ENCODE results near the gene EEA1. TPM values are rescaled to one million over a fixed set of nuclear protein-coding genes. Genes with fewer than 3 reads are reported as not detected.

The EEA1 gene
- polyA plus RNA-seq, 2 of the 4 experiments (the other 2 are of a cell fraction): 6.6 to 8.1 TPM

GRCh38 chr12:92942905-92943304 is 13.8 kb upstream of the EEA1 start (continued):
- TF ChIP-seq CBX2 (IDR thresholded peaks at IDR 0.05; ENCODE audit: borderline replicate concordance, low read depth): no peak

- FAIRE-seq (no peak), ATAC-seq (no peak), DNase-seq (ENCODE audit: low read depth in 1 of 2, low spot score in 1 of 2) (no peak)
- H3K4me3 ChIP-seq: no peak overlapping the region
- POLR2A ChIA-PET: no interaction called here
- TF ChIP-seq, protein P1, sequence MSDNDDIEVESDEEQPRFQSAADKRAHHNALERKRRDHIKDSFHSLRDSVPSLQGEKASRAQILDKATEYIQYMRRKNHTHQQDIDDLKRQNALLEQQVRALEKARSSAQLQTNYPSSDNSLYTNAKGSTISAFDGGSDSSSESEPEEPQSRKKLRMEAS (IDR thresholded peaks at IDR 0.05): no peak
- TF ChIP-seq EHMT2 (IDR thresholded peaks at IDR 0.05; ENCODE audit: low read depth) (no peak), POLR2A (IDR thresholded peaks at IDR 0.05; ENCODE audit: low read length) (no peak), ZSCAN20 (CRISPR knock-in tag; IDR thresholded peaks at IDR 0.05) (no peak), TP53 (CRISPR knock-in tag; IDR thresholded peaks at IDR 0.05) (no peak), CBX2 (IDR thresholded peaks at IDR 0.05; ENCODE audit: borderline replicate concordance, low read depth) (no peak), POLR2AphosphoS2 (conservative IDR thresholded peaks at IDR 0.05; ENCODE audit: low read length) (no peak), EHF (CRISPR knock-in tag; IDR thresholded peaks at IDR 0.05) (no peak), HES2 (IDR thresholded peaks at IDR 0.05) (no peak), EP300 (IDR thresholded peaks at IDR 0.05) (no peak), HOXB13 (CRISPR knock-in tag; IDR thresholded peaks at IDR 0.05; ENCODE audit: low read depth) (no peak), RCOR1 (IDR thresholded peaks at IDR 0.05; ENCODE audit: low read depth, low read length) (no peak), HOXB5 (CRISPR knock-in tag; IDR thresholded peaks at IDR 0.05) (no peak), CEBPB (IDR thresholded peaks at IDR 0.05) (no peak), FOXS1 (CRISPR knock-in tag; IDR thresholded peaks at IDR 0.05) (no peak), RNF2 (IDR thresholded peaks at IDR 0.05; ENCODE audit: borderline replicate concordance, low read depth) (no peak), HEYL (CRISPR knock-in tag; IDR thresholded peaks at IDR 0.05) (no peak), HMGXB4 (CRISPR knock-in tag; IDR thresholded peaks at IDR 0.05; ENCODE audit: borderline replicate concordance) (no peak), RAD21 (conservative IDR thresholded peaks at IDR 0.05 in 1 of 2, IDR thresholded peaks at IDR 0.05 in 1 of 2) (no peak)
- H3K9me3 ChIP-seq: no peaks in the 10 kb centered on the region
- H3K4me1 ChIP-seq: no peaks in the 10 kb centered on the region
- no peak overlapping the region for H3K27ac ChIP-seq
- WGBS (ENCODE audit: missing lambda C conversion rate): 40% methylated on average over 1 of the region's 1 CpG
- H3K4me2 ChIP-seq: no peak overlapping the region
- CTCF ChIA-PET: no interaction called here
Observed at GRCh38 chr12:92939116-92939515, 10.0 kb upstream of the EEA1 start.

DNA sequence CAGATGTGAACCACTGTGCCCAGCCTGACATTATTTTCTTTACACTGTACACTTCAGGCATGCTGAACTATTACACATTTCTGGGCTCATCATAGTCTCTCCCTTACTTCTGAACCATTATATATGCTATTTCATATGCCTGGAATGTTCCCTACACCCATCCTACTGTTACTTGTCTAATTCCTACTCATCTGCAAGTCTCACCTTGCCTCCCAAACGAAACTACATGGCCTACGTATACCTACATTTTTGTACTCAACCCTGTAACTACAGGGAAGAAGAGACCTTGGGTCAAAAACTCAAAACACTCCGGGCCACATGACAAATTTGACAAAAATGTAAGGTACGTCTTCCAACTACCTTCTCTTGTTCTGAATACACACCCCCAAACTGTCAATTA is 9.5 kb upstream of the EEA1 start:
- TF ChIP-seq TFCP2L1 (CRISPR knock-in tag; IDR thresholded peaks at IDR 0.05) (no peak), MAZ (IDR thresholded peaks at IDR 0.05; ENCODE audit: borderline replicate concordance, low read depth, low read length) (no peak), HES2 (IDR thresholded peaks at IDR 0.05) (no peak), SMC3 (IDR thresholded peaks at IDR 0.05) (no peak), HOXB5 (CRISPR knock-in tag; IDR thresholded peaks at IDR 0.05) (no peak), BHLHE40 (IDR thresholded peaks at IDR 0.05; ENCODE audit: low read depth, low read length) (no peak), CHD2 (IDR thresholded peaks at IDR 0.05; ENCODE audit: low read length, partially characterized antibody) (no peak), RAD21 (conservative IDR thresholded peaks at IDR 0.05 in 1 of 2, IDR thresholded peaks at IDR 0.05 in 1 of 2) (no peak), ATOH8 (CRISPR knock-in tag; IDR thresholded peaks at IDR 0.05; ENCODE audit: low read depth) (no peak), HDAC2 (IDR thresholded peaks at IDR 0.05) (no peak), MYC (IDR thresholded peaks at IDR 0.05; ENCODE audit: borderline replicate concordance, low read length) (no peak), RARB (CRISPR knock-in tag; IDR thresholded peaks at IDR 0.05) (no peak), ZC3H11A (IDR thresholded peaks at IDR 0.05) (no peak)
- TF ChIP-seq, protein P2, sequence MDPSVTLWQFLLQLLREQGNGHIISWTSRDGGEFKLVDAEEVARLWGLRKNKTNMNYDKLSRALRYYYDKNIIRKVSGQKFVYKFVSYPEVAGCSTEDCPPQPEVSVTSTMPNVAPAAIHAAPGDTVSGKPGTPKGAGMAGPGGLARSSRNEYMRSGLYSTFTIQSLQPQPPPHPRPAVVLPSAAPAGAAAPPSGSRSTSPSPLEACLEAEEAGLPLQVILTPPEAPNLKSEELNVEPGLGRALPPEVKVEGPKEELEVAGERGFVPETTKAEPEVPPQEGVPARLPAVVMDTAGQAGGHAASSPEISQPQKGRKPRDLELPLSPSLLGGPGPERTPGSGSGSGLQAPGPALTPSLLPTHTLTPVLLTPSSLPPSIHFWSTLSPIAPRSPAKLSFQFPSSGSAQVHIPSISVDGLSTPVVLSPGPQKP (IDR thresholded peaks at IDR 0.05; ENCODE audit: low read depth, low read length): no peak
- Histone ChIP-seq H3K9me3 (no peaks in the 10 kb centered on the region), H3K4me2 (no peak overlapping the region), H3K27ac (no peak overlapping the region), H3K4me3 (no peak overlapping the region), H3K4me1 (no peaks in the 10 kb centered on the region)
- POLR2A ChIA-PET: no interaction called here
- CTCF ChIA-PET: no interaction called here
- no peak for FAIRE-seq
- 69% methylated on average over 4 of the region's 4 CpGs for WGBS (ENCODE audit: missing lambda C conversion rate)
- ATAC-seq: no peak
- DNase-seq (ENCODE audit: low read depth in 1 of 2, low spot score in 1 of 2): no peak

All from A549 (cell line).